ENCODE results near the gene ZBTB5.

ZBTB5 gene

GRCh38 chr9:37495571-37495970 is 30.3 kb upstream of the ZBTB5 start:
- Histone ChIP-seq H3K36me3 (ENCODE audit: control insufficient read depth, insufficient read depth, low read length) (peaks cover 35% of the 10 kb centered on the region), H3K4me3 (replicated peaks; ENCODE audit: low read depth, low read length) (no peak overlapping the region), H3K27me3 (replicated peaks; ENCODE audit: control insufficient read depth, insufficient read depth, low read length) (no peaks in the 10 kb centered on the region)
- no peak for DNase-seq (ENCODE audit: extremely low read depth, insufficient read length)
- no peak for TF ChIP-seq CTCF (IDR thresholded peaks at IDR 0.05; ENCODE audit: insufficient read depth, low read length, poor library complexity, severe bottlenecking)

DNA sequence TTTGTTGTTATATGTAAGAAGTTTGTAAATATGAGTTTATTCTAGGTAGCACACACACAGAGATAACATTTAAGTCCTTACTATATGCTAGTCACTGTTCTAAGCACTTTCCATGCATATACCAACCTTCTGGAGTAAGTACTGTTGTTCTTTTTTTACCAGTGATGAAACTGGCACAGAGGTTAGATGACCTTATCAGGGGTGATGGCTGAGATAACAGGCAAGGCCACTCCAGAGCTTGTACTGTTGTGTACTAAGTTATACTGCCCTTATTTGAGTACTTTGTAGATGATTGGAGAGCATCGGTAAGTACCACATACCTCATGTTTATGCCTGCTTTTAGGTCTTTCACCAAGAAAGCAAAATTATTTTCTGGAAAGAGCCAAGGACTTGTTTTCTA is 26.7 kb upstream of the ZBTB5 start:
- no peak for DNase-seq (ENCODE audit: extremely low read depth, insufficient read length)
- Histone ChIP-seq H3K36me3 (ENCODE audit: control insufficient read depth, insufficient read depth, low read length) (peaks cover 26% of the 10 kb centered on the region), H3K27me3 (replicated peaks; ENCODE audit: control insufficient read depth, insufficient read depth, low read length) (no peaks in the 10 kb centered on the region), H3K4me3 (replicated peaks; ENCODE audit: low read depth, low read length) (no peak overlapping the region)
- no peak for TF ChIP-seq CTCF (IDR thresholded peaks at IDR 0.05; ENCODE audit: insufficient read depth, low read length, poor library complexity, severe bottlenecking)

- DNase-seq (ENCODE audit: extremely low read depth, insufficient read length), result no peak
- peak overlapping the region; percentile 95 for H3K4me3 ChIP-seq (replicated peaks; ENCODE audit: low read depth, low read length)
- H3K27me3 ChIP-seq (replicated peaks; ENCODE audit: control insufficient read depth, insufficient read depth, low read length), result no peaks in the 10 kb centered on the region
- no peak for TF ChIP-seq CTCF (IDR thresholded peaks at IDR 0.05; ENCODE audit: insufficient read depth, low read length, poor library complexity, severe bottlenecking)
- peaks cover 2% of the 10 kb centered on the region for H3K36me3 ChIP-seq (ENCODE audit: control insufficient read depth, insufficient read depth, low read length)
Observed at GRCh38 chr9:37486616-37487548, 21.6 kb upstream of the ZBTB5 start.

- TF ChIP-seq CTCF (IDR thresholded peaks at IDR 0.05; ENCODE audit: insufficient read depth, low read length, poor library complexity, severe bottlenecking), result no peak
- Histone ChIP-seq H3K27me3 (replicated peaks; ENCODE audit: control insufficient read depth, insufficient read depth, low read length) (no peaks in the 10 kb centered on the region), H3K36me3 (ENCODE audit: control insufficient read depth, insufficient read depth, low read length) (peaks cover 2% of the 10 kb centered on the region), H3K4me3 (replicated peaks; ENCODE audit: low read depth, low read length) (peak overlapping the region; percentile 95)
- DNase-seq (ENCODE audit: extremely low read depth, insufficient read length), result no peak
Observed at GRCh38 chr9:37486256-37486615, 21.0 kb upstream of the ZBTB5 start.

DNA sequence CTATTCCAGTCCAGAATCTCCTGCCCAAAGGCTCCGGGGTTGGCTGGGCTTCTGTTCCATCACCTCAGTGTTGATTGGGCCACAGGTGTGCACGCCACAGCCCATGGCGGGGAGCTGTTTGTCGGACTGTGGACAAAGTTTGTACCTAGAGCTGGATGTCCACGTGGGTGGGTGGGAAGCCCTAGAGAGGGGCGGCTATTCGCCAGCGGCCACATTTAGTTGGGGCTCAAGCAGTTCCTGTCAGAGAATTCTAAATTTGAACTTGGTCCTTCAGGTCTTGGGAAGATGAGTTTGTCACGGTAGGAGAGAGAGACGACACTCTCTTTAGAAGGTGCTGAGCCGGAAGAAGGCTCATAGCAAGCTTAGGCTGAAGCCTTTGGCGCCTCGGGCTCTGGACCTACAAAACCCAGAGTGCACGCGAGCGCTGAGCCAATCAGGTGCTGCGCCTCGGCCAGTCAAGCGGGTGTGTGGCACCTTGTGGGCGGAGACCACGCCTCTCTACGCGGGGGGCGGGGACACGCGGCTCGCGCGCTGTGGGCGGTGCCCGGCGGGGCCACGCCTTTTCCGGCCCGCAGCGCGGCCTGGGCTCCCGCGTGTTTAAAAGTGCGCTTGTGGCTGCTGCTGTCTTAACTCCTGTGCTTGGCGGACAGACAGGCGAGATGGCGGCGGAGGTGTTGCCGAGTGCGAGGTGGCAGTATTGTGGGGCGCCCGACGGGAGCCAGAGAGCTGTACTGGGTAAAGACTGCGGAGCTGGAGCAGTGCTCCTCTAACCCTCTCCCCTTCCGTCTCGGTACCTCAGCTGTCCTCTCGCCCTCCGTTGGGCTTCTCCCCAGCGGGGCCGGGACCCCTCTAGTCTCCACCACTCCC is 20.4 kb upstream of the ZBTB5 start, which contains the start of gene POLR1E:
Gene POLR1E, plus strand, starts transcription at position 560 of the 867 bp plus-strand sequence. Its CDS starts 100 bp downstream, at position 660.
- peak; percentile 97 for DNase-seq (ENCODE audit: extremely low read depth, insufficient read length)
- peak within 1 kb of the TSS; percentile 95 for H3K4me3 ChIP-seq (replicated peaks; ENCODE audit: low read depth, low read length)
- H3K36me3 ChIP-seq (ENCODE audit: control insufficient read depth, insufficient read depth, low read length), result peaks cover 2% of the 10 kb centered on the region
- no peak for TF ChIP-seq CTCF (IDR thresholded peaks at IDR 0.05; ENCODE audit: insufficient read depth, low read length, poor library complexity, severe bottlenecking)
- H3K27me3 ChIP-seq (replicated peaks; ENCODE audit: control insufficient read depth, insufficient read depth, low read length), result no peaks in the 10 kb centered on the region
